Spleen (tissue), 13 donors: ENCODE data around the gene NRDE2. TPM values are rescaled to one million over a fixed set of nuclear protein-coding genes. Genes with fewer than 3 reads are reported as not detected.
A peak's percentile ranks its signal among the peaks of the same experiment; 100 is the strongest.

Experiments
- DNase-seq: peaks from one replicate; pipeline ENCODE4 v3.0.0-alpha.2; 2020
- H3K27ac ChIP-seq, 8 donors: fragments of 200-600 bp; sonication (generic) in 7 of 8; 1 replicate in 4 of 8; 2 replicates in 4 of 8; pipeline versions ENCODE4 v1.5.0 to v1.8.0; 2016 to 2021; ENCODE audit warnings: inconsistent platforms in 4 of 8, mild to moderate bottlenecking in 4 of 8, moderate library complexity in 1 of 8
- H3K27me3 ChIP-seq, 7 donors: fragments of 200-600 bp; sonication (generic) in 6 of 7; replicated peaks in 1 of 7; 1 replicate in 4 of 7; 2 replicates in 3 of 7; pipeline versions ENCODE4 v1.5.0 to v1.8.0; 2016 to 2021; ENCODE audit warnings: inconsistent platforms in 3 of 7, mild to moderate bottlenecking in 1 of 7
- H3K36me3 ChIP-seq, 6 donors: fragments of 200-600 bp; sonication (generic) in 5 of 6; 1 replicate in 4 of 6; 2 replicates in 2 of 6; pipeline versions ENCODE4 v1.5.0 to v1.8.0; 2016 to 2021; ENCODE audit warnings: inconsistent platforms in 2 of 6
- H3K4me1 ChIP-seq, 6 donors: fragments of 200-600 bp; sonication (generic) in 5 of 6; 1 replicate in 3 of 6; 2 replicates in 3 of 6; pipeline versions ENCODE4 v1.5.0 to v1.8.0; 2016 to 2021; ENCODE audit warnings: inconsistent platforms in 3 of 6
- H3K4me3 ChIP-seq, 8 donors: fragments of 200-600 bp; sonication (generic) in 7 of 8; 1 replicate in 4 of 8; 2 replicates in 4 of 8; pipeline versions ENCODE4 v1.5.0 to v1.8.0; 2016 to 2021; ENCODE audit warnings: inconsistent platforms in 4 of 8, mild to moderate bottlenecking in 4 of 8, moderate library complexity in 2 of 8
- H3K9me3 ChIP-seq, 8 donors: fragments of 200-600 bp; sonication (generic) in 7 of 8; 1 replicate in 4 of 8; 2 replicates in 4 of 8; pipeline versions ENCODE4 v1.5.0 to v1.8.0; 2016 to 2021; ENCODE audit warnings: inconsistent platforms in 4 of 8
- CTCF ChIP-seq, 11 experiments: fragments of 200-600 bp in 7 of 11; fragments of 450-650 bp in 4 of 11; sonication (generic) in 4 of 11; IDR thresholded peaks in 8 of 11; conservative IDR thresholded peaks in 3 of 11; 1 replicate in 7 of 11; 2 replicates in 4 of 11; pipeline versions ENCODE4 v1.4.0 to v1.8.0; 2016 to 2021; ENCODE audit warnings: antibody characterized with exemption in 11 of 11, inconsistent platforms in 4 of 11, mild to moderate bottlenecking in 1 of 11
- POLR2A ChIP-seq, 3 donors: fragments of 450-650 bp; IDR thresholded peaks; one replicate each; pipeline ENCODE4 v1.5.1; 2017; ENCODE audit warnings: antibody characterized with exemption in 3 of 3, mild to moderate bottlenecking in 1 of 3
- POLR2AphosphoS5 ChIP-seq, 3 donors: sonication (generic); formaldehyde crosslinking; IDR thresholded peaks; one replicate each; pipeline ENCODE4 v1.5.1; 2017; ENCODE audit warnings: antibody characterized with exemption in 3 of 3
- WGBS, 5 donors: extraction: QIAGEN DNeasy Blood & Tissue Kit in 3 of 5; methylation state at CpG; one replicate each; pipeline versions ENCODE4 v1.1.5 to v1.1.7; 2013 to 2018; 5-methylcytosine and 5-hydroxymethylcytosine counted together
- intact Hi-C: fragments of 100-400 bp; cut with DNase I; formaldehyde crosslinking; loops from one replicate; pipeline ENCODE4 v1.15.0; 2023; ENCODE audit warnings: low total_unique reads
- long read RNA-seq, 2 donors: transcript quantifications; one replicate each; lab custom pipeline, GENCODE V29; 2026
- polyA plus RNA-seq, 3 donors: library from polyadenylated mRNA; stranded (reverse); fragments of 200-250 nt; gene quantifications; one replicate each; pipeline ENCODE4 v1.2.1, GENCODE V29; 2013
- total RNA-seq, 7 donors: library from RNA; depleted of rRNA in 3 of 7; stranded (reverse); fragments of >200 nt in 3 of 7; fragmentation: NEBNext Ultra II Directional in 4 of 7; extraction: Animal tissue kit (Norgen Biotek cat#: 25700) in 4 of 7; gene quantifications; one replicate each; pipeline versions ENCODE4 v1.1.0 to v1.2.1, GENCODE V29; 2016 to 2021
- donor health status: healthy with polysubstance abuse.
- donor health status: DM: no; HTN: no; CAD: no; lungs with moderate emphysema.
- donor health status: DM: no; HTN: no; CAD: no.
- donor health status: Bipolar disorder and iron deficiency.
- donor health status: healthy.
- donor health status: DM: no; HTN: no; CAD: no.
- donor health status: DM: yes; HTN: yes; CAD: no.

The NRDE2 gene
- total RNA-seq (10 to 100 TPM; 15.2 to 28.9 (median 22.4) TPM), polyA plus RNA-seq (10 to 100 TPM in 2 of 3 donors, 1 to 10 TPM in 1; 6.3 to 13.2 (median 11.3) TPM)
- long read RNA-seq, donor 1, partial matches to known transcripts: 25 of 51 reads
- long read RNA-seq, donor 1, other reads (novel, unspliced or antisense): 26 of 51 reads
- long read RNA-seq, donor 2, partial matches to known transcripts: 0 of 1 reads
- long read RNA-seq, donor 2, other reads (novel, unspliced or antisense): 0 of 1 reads

- Histone ChIP-seq H3K27ac (peak within 1 kb of the TSS; percentile 80 to 91 (median 88)), H3K4me1 (peaks cover 9 to 35% (median 22%) of the 10 kb centered on the region in 6 donors), H3K36me3 (no peaks in the 10 kb centered on the region), H3K27me3 (peaks cover 0 to 27% (median 0%) of the 10 kb centered on the region in 7 donors), H3K9me3 (no peaks in the 10 kb centered on the region), H3K4me3 (peak within 1 kb of the TSS; percentile 60 to 93 (median 70))
- WGBS, 5 donors: 3 to 4% (median 3%) methylated on average over 37 to 46 of the region's 46 CpGs
- intact Hi-C loops: no loop called here
- peak; percentile 100 for DNase-seq
- TF ChIP-seq POLR2AphosphoS5 (IDR thresholded peaks at IDR 0.05) (peak; percentile 85 to 92 (median 88)), POLR2A (IDR thresholded peaks at IDR 0.05) (no peak), CTCF (IDR thresholded peaks at IDR 0.05 in 8 of 11, conservative IDR thresholded peaks at IDR 0.05 in 3 of 11) (peak in 1 of 11 experiments; percentile 29)
Measured at GRCh38 chr14:90331497-90332270, at the start of gene NRDE2. TSS of gene NRDE2 (minus strand) at chr14:90331941. CDS start at chr14:90331904, 37 bp downstream.

GRCh38 chr14:90381011-90381786, 49.5 kb upstream of the NRDE2 start:
- TF ChIP-seq CTCF (IDR thresholded peaks at IDR 0.05 in 8 of 11, conservative IDR thresholded peaks at IDR 0.05 in 3 of 11) (no peak), POLR2A (IDR thresholded peaks at IDR 0.05) (no peak), POLR2AphosphoS5 (IDR thresholded peaks at IDR 0.05) (no peak)
- no peaks in the 10 kb centered on the region for H3K9me3 ChIP-seq
- no peaks in the 10 kb centered on the region for H3K36me3 ChIP-seq
- no peak for DNase-seq
- intact Hi-C loops: no loop called here
- peaks cover 17 to 38% (median 28%) of the 10 kb centered on the region in 6 donors for H3K4me1 ChIP-seq
- 77 to 83% (median 80%) methylated on average over 8 of the region's 8 CpGs for WGBS, 5 donors
- H3K27ac ChIP-seq: peak overlapping the region in 7 of 8 donors; percentile 96 to 100 (median 99)
- H3K4me3 ChIP-seq: peak overlapping the region in 3 of 8 donors; percentile 50 to 78 (median 54)
- no peaks in the 10 kb centered on the region for H3K27me3 ChIP-seq

- no peak for DNase-seq
- H3K36me3 ChIP-seq: no peaks in the 10 kb centered on the region
- peaks cover 9 to 22% (median 17%) of the 10 kb centered on the region in 6 donors for H3K4me1 ChIP-seq
- H3K27me3 ChIP-seq: no peaks in the 10 kb centered on the region
- no peaks in the 10 kb centered on the region for H3K9me3 ChIP-seq
- no peak for TF ChIP-seq POLR2A (IDR thresholded peaks at IDR 0.05)
- no peak for TF ChIP-seq POLR2AphosphoS5 (IDR thresholded peaks at IDR 0.05)
- no peak for TF ChIP-seq CTCF (IDR thresholded peaks at IDR 0.05 in 8 of 11, conservative IDR thresholded peaks at IDR 0.05 in 3 of 11)
- intact Hi-C loops: no loop called here
- H3K4me3 ChIP-seq: no peak overlapping the region
- WGBS, 5 donors: 71 to 96% (median 82%) methylated on average over 2 of the region's 2 CpGs
- no peak overlapping the region for H3K27ac ChIP-seq
Measured at GRCh38 chr14:90379106-90379505, 47.4 kb upstream of the NRDE2 start.
